H1 (cell line): ENCODE results near the gene MGAT4B. TPM values are rescaled to one million over a fixed set of nuclear protein-coding genes. Genes with fewer than 3 reads are reported as not detected.

Experiments
- CTCF ChIA-PET: fragments of 300-600 bp; sonication (Branson Sonifier 250); formaldehyde crosslinking; loops from one replicate; lab custom pipeline; 2021; ENCODE audit not compliant: partially characterized antibody; lab: Charles Lee
- POLR2A ChIA-PET: fragments of 300-600 bp; sonication (Branson Sonifier 250); formaldehyde crosslinking; loops from one replicate; lab custom pipeline; 2021; ENCODE audit warnings: inconsistent platforms; ENCODE audit not compliant: partially characterized antibody; lab: Charles Lee
- DNase-seq, 2 experiments: peaks; one replicate each; pipeline versions ENCODE4 v3.0.0 to v3.0.0-alpha.2; 2010 to 2022; ENCODE audit warnings: low spot score in 2 of 2, low read depth in 1 of 2, mixed read lengths in 1 of 2
- FAIRE-seq: peaks from 2 replicates; lab custom pipeline; 2011; peaks lifted over from hg19 to GRCh38; lab: Jason Lieb, UNC
- H2AFZ ChIP-seq: 2 replicates; pipeline ENCODE4 v1.8.1; 2012; ENCODE audit warnings: low read length, inconsistent platforms
- H2AK5ac ChIP-seq: 2 replicates; pipeline ENCODE4 v1.6.1; 2013; ENCODE audit warnings: low read depth, low read length
- H2BK120ac ChIP-seq: replicated peaks from 2 replicates; pipeline ENCODE3; 2013; ENCODE audit warnings: low read depth, low read length, inconsistent platforms
- H2BK12ac ChIP-seq: 2 replicates; pipeline ENCODE4 v1.6.1; 2013; ENCODE audit warnings: low read depth, low read length
- H2BK15ac ChIP-seq: 2 replicates; pipeline ENCODE4 v1.6.1; 2013; ENCODE audit warnings: low read length
- H2BK20ac ChIP-seq: 2 replicates; pipeline ENCODE4 v1.6.1; 2013; ENCODE audit warnings: low read length
- H2BK5ac ChIP-seq: 2 replicates; pipeline ENCODE4 v1.6.1; 2013; ENCODE audit warnings: low read depth, low read length
- H3K14ac ChIP-seq: 2 replicates; pipeline ENCODE4 v1.6.1; 2013; ENCODE audit warnings: inconsistent platforms; ENCODE audit not compliant: insufficient read length
- H3K18ac ChIP-seq: 2 replicates; pipeline ENCODE4 v1.6.1; 2013; ENCODE audit warnings: low read length; ENCODE audit errors: extremely low read depth
- H3K23ac ChIP-seq: 2 replicates; pipeline ENCODE4 v1.6.1; 2013; ENCODE audit warnings: inconsistent platforms; ENCODE audit not compliant: insufficient read length
- H3K23me2 ChIP-seq: 2 replicates; pipeline ENCODE4 v1.6.1; 2013; ENCODE audit warnings: low read depth, low read length
- H3K27ac ChIP-seq: 2 replicates; pipeline ENCODE4 v1.6.1; 2011; ENCODE audit warnings: low read depth, low read length, inconsistent platforms
- H3K27me3 ChIP-seq, 4 experiments: replicated peaks in 1 of 4; 1 replicate in 1 of 4; 2 replicates in 3 of 4; pipeline versions ENCODE4 v1.6.1 to v1.8.1; 2011 to 2013; ENCODE audit warnings: low read length in 3 of 4, mild to moderate bottlenecking in 3 of 4, inconsistent platforms in 2 of 4, mixed read lengths in 2 of 4, moderate library complexity in 1 of 4; ENCODE audit not compliant: control insufficient read depth in 3 of 4, insufficient read depth in 3 of 4; ENCODE audit errors: extremely low read depth in 1 of 4
- H3K36me3 ChIP-seq, 4 experiments: 2 replicates each; pipeline versions ENCODE4 v1.6.1 to v1.8.1; 2011 to 2013; ENCODE audit warnings: mild to moderate bottlenecking in 4 of 4, low read length in 3 of 4, moderate library complexity in 2 of 4, control low read depth in 1 of 4, inconsistent platforms in 1 of 4; ENCODE audit not compliant: insufficient read depth in 4 of 4, control insufficient read depth in 2 of 4
- H3K4ac ChIP-seq: replicated peaks from 2 replicates; pipeline ENCODE3; 2013; ENCODE audit warnings: low read length, low read depth, mixed read lengths, inconsistent platforms; ENCODE audit not compliant: insufficient read length
- H3K4me1 ChIP-seq, 4 experiments: replicated peaks in 1 of 4; 1 replicate in 1 of 4; 2 replicates in 3 of 4; pipeline versions ENCODE4 v1.6.1 to v1.8.1; 2011 to 2013; ENCODE audit warnings: low read length in 3 of 4, inconsistent platforms in 2 of 4, mixed read lengths in 1 of 4; ENCODE audit not compliant: insufficient read depth in 4 of 4, control insufficient read depth in 3 of 4
- H3K4me2 ChIP-seq, 2 experiments: 2 replicates each; pipeline versions ENCODE4 v1.6.1 to v1.8.1; 2011 to 2013; ENCODE audit warnings: low read depth in 2 of 2, low read length in 2 of 2, control low read depth in 1 of 2, inconsistent platforms in 1 of 2, mild to moderate bottlenecking in 1 of 2; ENCODE audit not compliant: insufficient read depth in 1 of 2
- H3K4me3 ChIP-seq, 4 experiments: fragments of 200-600, 300-600 bp in 1 of 4; sonication (generic), shearing (Covaris generic), sonication (Bioruptor Twin) in 1 of 4; 2 replicates each; pipeline versions ENCODE4 v1.5.1 to v1.8.1; 2011 to 2016; ENCODE audit warnings: low read length in 4 of 4, low read depth in 3 of 4, control low read depth in 2 of 4, inconsistent platforms in 2 of 4, mild to moderate bottlenecking in 2 of 4, mixed read lengths in 1 of 4, moderate library complexity in 1 of 4; ENCODE audit not compliant: insufficient read depth in 2 of 4; ENCODE audit errors: extremely low read depth in 1 of 4
- H3K56ac ChIP-seq: replicated peaks from 2 replicates; pipeline ENCODE3; 2013; ENCODE audit warnings: low read depth, mild to moderate bottlenecking, mixed read lengths, low read length, inconsistent platforms; ENCODE audit not compliant: insufficient read length
- H3K79me1 ChIP-seq: 2 replicates; pipeline ENCODE4 v1.6.1; 2013; ENCODE audit warnings: low read depth, low read length, control low read depth
- H3K79me2 ChIP-seq, 2 experiments: 2 replicates each; pipeline versions ENCODE4 v1.6.1 to v1.8.1; 2012 to 2013; ENCODE audit warnings: low read length in 2 of 2, mild to moderate bottlenecking in 2 of 2, inconsistent platforms in 1 of 2; ENCODE audit not compliant: insufficient read depth in 2 of 2, control insufficient read depth in 1 of 2
- H3K9ac ChIP-seq, 4 experiments: replicated peaks in 1 of 4; 1 replicate in 1 of 4; 2 replicates in 3 of 4; pipeline versions ENCODE4 v1.6.1 to v1.8.1; 2011 to 2013; ENCODE audit warnings: low read depth in 3 of 4, low read length in 3 of 4, control low read depth in 2 of 4, mild to moderate bottlenecking in 2 of 4, moderate library complexity in 2 of 4, inconsistent platforms in 1 of 4; ENCODE audit errors: extremely low read depth in 1 of 4
- H3K9me3 ChIP-seq, 2 experiments: 2 replicates each; pipeline versions ENCODE4 v1.6.1 to v1.8.1; 2012 to 2013; ENCODE audit warnings: mild to moderate bottlenecking in 2 of 2, moderate library complexity in 2 of 2, control low read depth in 1 of 2, inconsistent platforms in 1 of 2, low read depth in 1 of 2, low read length in 1 of 2, mixed read lengths in 1 of 2; ENCODE audit not compliant: insufficient read depth in 2 of 2
- H4K20me1 ChIP-seq, 2 experiments: replicated peaks in 1 of 2; 2 replicates each; pipeline versions ENCODE3 to v1.8.1; 2011 to 2013; ENCODE audit warnings: inconsistent platforms in 2 of 2, low read length in 2 of 2, mild to moderate bottlenecking in 1 of 2; ENCODE audit not compliant: insufficient read depth in 2 of 2, control insufficient read depth in 1 of 2
- H4K5ac ChIP-seq: 2 replicates; pipeline ENCODE4 v1.6.1; 2013; ENCODE audit warnings: low read length, low read depth, mixed read lengths, inconsistent platforms; ENCODE audit not compliant: insufficient read length
- H4K8ac ChIP-seq: 2 replicates; pipeline ENCODE4 v1.8.0; 2013; ENCODE audit warnings: mild to moderate bottlenecking, moderate library complexity, low read length, inconsistent platforms; ENCODE audit not compliant: insufficient read depth; ENCODE audit errors: extremely low read depth
- H4K91ac ChIP-seq: replicated peaks from 2 replicates; pipeline ENCODE3; 2013; ENCODE audit warnings: low read length, mixed read lengths, inconsistent platforms; ENCODE audit not compliant: insufficient read length
- KDM4A ChIP-seq: IDR thresholded peaks from one replicate; pipeline ENCODE4 v1.7.1; 2012; ENCODE audit warnings: low read depth, mild to moderate bottlenecking, moderate library complexity, low read length, inconsistent platforms; ENCODE audit not compliant: severe bottlenecking
- POLR2AphosphoS5 ChIP-seq: IDR thresholded peaks from 2 replicates; pipeline ENCODE4 v1.6.1; 2011; ENCODE audit warnings: low read depth, low read length
- WGBS, 2 experiments: shearing (Covaris generic) in 1 of 2; methylation state at CpG; one replicate each; pipeline versions ENCODE4 v1.1.6 to v1.1.7; 2013 to 2015; ENCODE audit warnings: low lambda C conversion rate in 2 of 2, mixed read lengths in 2 of 2, inconsistent platforms in 1 of 2, low coverage in 1 of 2, missing lambda C conversion rate in 1 of 2; ENCODE audit not compliant: insufficient replicate concordance in 2 of 2, insufficient coverage in 1 of 2, insufficient read length in 1 of 2; ENCODE audit errors: extremely low coverage in 1 of 2, missing lambda C conversion rate in 1 of 2; 5-methylcytosine and 5-hydroxymethylcytosine counted together
- polyA plus RNA-seq, 7 experiments: library from polyadenylated mRNA; depleted of rRNA in 3 of 7; stranded (reverse) in 5 of 7; unstranded in 2 of 7; fragments of >200 nt in 5 of 7; fragments of 200-250 nt in 2 of 7; gene quantifications; 1 replicate in 5 of 7; 2 replicates in 1 of 7; 4 replicates in 1 of 7; pipeline versions ENCODE4 v1.2.1 to v1.2.3, GENCODE V29; 2011 to 2013; ENCODE audit warnings: missing spikeins in 2 of 7, mixed read lengths in 2 of 7
- total RNA-seq: library from RNA; stranded (reverse); fragmentation: NEBNext Ultra II Directional; extraction: Animal tissue kit (Norgen Biotek cat#: 25700); gene quantifications from 2 replicates; pipeline ENCODE4 v1.2.1, GENCODE V29; 2021

The MGAT4B gene
- total and polyA plus RNA-seq, 2 of the 8 experiments (the other 6 are each of a cell fraction or from before 2014, with no cell fraction given) = 116 to 128 TPM

DNA sequence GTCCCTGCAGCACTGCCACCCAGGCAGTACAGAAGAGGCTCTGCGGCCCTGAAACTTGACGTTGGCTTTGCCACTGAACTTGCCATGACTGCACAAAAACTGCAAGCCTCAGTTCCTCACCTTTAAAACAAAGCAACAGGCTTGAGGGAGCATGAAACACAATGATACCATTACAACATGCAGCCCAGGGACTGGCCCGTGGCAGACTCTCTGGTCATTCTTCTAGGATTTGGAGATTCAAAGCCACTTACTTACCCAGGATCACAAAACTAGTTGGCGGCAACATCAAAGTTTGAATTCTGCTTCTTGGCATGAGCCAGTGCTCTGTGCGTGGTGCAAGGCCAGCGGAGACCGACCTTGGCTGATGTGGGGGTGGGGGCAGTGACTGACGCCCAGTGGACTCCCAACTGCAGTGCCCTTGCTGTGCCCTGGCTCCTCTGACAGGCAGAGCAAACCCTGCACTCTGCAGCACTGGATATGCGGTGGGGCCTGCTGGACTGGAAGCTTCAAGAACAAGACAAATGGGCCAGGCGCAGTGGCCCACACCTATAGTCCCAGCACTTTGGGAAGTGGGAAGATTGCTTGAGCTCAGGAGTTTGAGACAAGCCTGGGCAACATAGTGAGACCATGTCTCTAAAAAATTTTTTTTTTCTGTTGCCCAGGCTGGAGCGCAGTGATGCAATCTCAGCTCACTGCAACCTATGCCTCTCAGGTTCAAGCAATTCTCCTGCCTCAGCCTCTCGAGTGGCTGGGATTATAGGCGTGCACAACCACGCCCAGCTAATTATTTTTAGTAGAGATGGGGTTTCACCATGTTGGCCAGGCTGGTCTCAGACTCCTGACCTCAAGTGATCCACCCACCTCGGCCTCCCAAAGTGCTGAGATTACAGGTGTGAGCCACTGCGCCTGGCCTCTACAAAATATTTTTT is 32.9 kb upstream of the MGAT4B start:
- Histone ChIP-seq H3K9ac (no peak overlapping the region), H3K36me3 (peaks cover 15 to 54% (median 37%) of the 10 kb centered on the region in 4 experiments), H2BK5ac (no peak overlapping the region), H3K79me2 (no peaks in the 10 kb centered on the region), H2BK20ac (no peak overlapping the region), H4K20me1 (peaks cover 5 to 8% of the 10 kb centered on the region in 2 experiments), H4K91ac (no peak overlapping the region), H3K79me1 (no peaks in the 10 kb centered on the region), H3K4me2 (no peak overlapping the region), H3K23me2 (no peaks in the 10 kb centered on the region), H3K9me3 (peaks cover 0 to 4% of the 10 kb centered on the region in 2 experiments; a peak in 1 of 4 replicates), H2AK5ac (no peak overlapping the region), H2BK12ac (no peak overlapping the region), H3K4me1 (no peaks in the 10 kb centered on the region), H2AFZ (no peak overlapping the region), H3K4me3 (no peak overlapping the region), H3K14ac (no peak overlapping the region), H3K18ac (no peak overlapping the region), H3K56ac (no peak overlapping the region), H3K27me3 (no peaks in the 10 kb centered on the region), H4K5ac (no peak overlapping the region), H2BK120ac (no peak overlapping the region), H4K8ac (no peak overlapping the region; the same call in 1 of the 2 replicates), H3K27ac (no peak overlapping the region), H3K23ac (no peak overlapping the region), H3K4ac (no peak overlapping the region), H2BK15ac (no peak overlapping the region)
- ChIA-PET CTCF (interaction anchor here (0.7 to 0.9 kb wide), 4 partner anchors 17 to 30 kb away, joined by 3 to 4 read pairs (median 4); no protein-coding TSS in a partner anchor), POLR2A (interaction anchor here (0.6 to 3.8 kb wide), 6 partner anchors 10 to 116 kb away, joined by 3 to 31 read pairs (median 4); no protein-coding TSS in a partner anchor)
- no peak for TF ChIP-seq KDM4A
- 0 out of 2 replicates have a peak, but pooled peaks have one; percentile 13 for TF ChIP-seq POLR2AphosphoS5
- WGBS, 2 experiments = 92% methylated on average over 16 of the region's 16 CpGs; no CpG with 5 or more reads in 1 of the 2 experiments
- no peak for FAIRE-seq
- DNase-seq = no peak
